Lung (tissue), 12 donors: ENCODE measurements around the gene SLC46A2. TPM values are rescaled to one million over a fixed set of nuclear protein-coding genes. Genes with fewer than 3 reads are reported as not detected.

ENCODE experiments used
- ATAC-seq: fragments of 200-7000 bp; cut with Tn5 transposase; one replicate; pipeline ENCODE4 v1.9.1; 2020; ENCODE audit warnings: moderate number of reproducible peaks; ENCODE audit not compliant: insufficient read depth, low FRiP score
- DNase-seq, 3 donors: peaks; one replicate each; pipeline ENCODE4 v3.0.0-alpha.2; 2013 to 2017
- H3K27ac ChIP-seq, 2 donors: one replicate each; pipeline ENCODE4 v1.5.1; 2013; ENCODE audit warnings: mild to moderate bottlenecking in 2 of 2, moderate library complexity in 2 of 2, control low read depth in 1 of 2, inconsistent platforms in 1 of 2, low read depth in 1 of 2, low read length in 1 of 2
- H3K27me3 ChIP-seq, 3 donors: one replicate each; pipeline ENCODE4 v1.5.1; 2013; ENCODE audit warnings: low read length in 2 of 3; ENCODE audit not compliant: control insufficient read depth in 3 of 3, insufficient read depth in 3 of 3
- H3K36me3 ChIP-seq, 4 donors: one replicate each; pipeline ENCODE4 v1.5.1; 2013; ENCODE audit warnings: low read length in 4 of 4, mild to moderate bottlenecking in 1 of 4, moderate library complexity in 1 of 4; ENCODE audit not compliant: control insufficient read depth in 4 of 4, insufficient read depth in 4 of 4
- H3K4me1 ChIP-seq, 5 donors: one replicate each; pipeline ENCODE4 v1.5.1; 2013; ENCODE audit warnings: low read length in 5 of 5, mild to moderate bottlenecking in 2 of 5, moderate library complexity in 1 of 5; ENCODE audit not compliant: control insufficient read depth in 5 of 5, insufficient read depth in 5 of 5
- H3K4me3 ChIP-seq: one replicate; pipeline ENCODE4 v1.5.1; 2013; ENCODE audit warnings: mild to moderate bottlenecking, control low read depth, moderate library complexity
- H3K9ac ChIP-seq, 2 donors: one replicate each; pipeline ENCODE4 v1.5.1; 2013; ENCODE audit warnings: low read length in 2 of 2, control low read depth in 1 of 2; ENCODE audit not compliant: insufficient read depth in 1 of 2
- H3K9me3 ChIP-seq, 4 donors: one replicate each; pipeline ENCODE4 v1.5.1; 2013; ENCODE audit warnings: low read length in 3 of 4, mild to moderate bottlenecking in 1 of 4, moderate library complexity in 1 of 4; ENCODE audit not compliant: control insufficient read depth in 4 of 4, insufficient read depth in 3 of 4
- WGBS, 2 donors: extraction: QIAGEN DNeasy Blood & Tissue Kit; methylation state at CpG; one replicate each; pipeline ENCODE4 v1.1.7; 2013; 5-methylcytosine and 5-hydroxymethylcytosine counted together
- polyA plus RNA-seq, 2 donors: library from polyadenylated mRNA; stranded (reverse); fragments of 200-250 nt; gene quantifications; one replicate each; pipeline ENCODE4 v1.2.1, GENCODE V29; 2013
- total RNA-seq, 2 donors: library from RNA; depleted of rRNA in 1 of 2; stranded (reverse); fragments of >200 nt in 1 of 2; gene quantifications; one replicate each; pipeline ENCODE4 v1.2.1, GENCODE V29; 2014 to 2021
- TF ChIP-seq, protein P1 (sequence below): IDR thresholded peaks from 2 replicates; pipeline ENCODE4 v1.5.1; 2012; ENCODE audit warnings: mild to moderate bottlenecking; ENCODE audit errors: control extremely low read depth, extremely low read depth
- donor health status: control.
- donor health status: control.
- donor health status: Bipolar disorder and iron deficiency.
- donor health status: healthy.
- donor health status: DM: yes; HTN: yes; CAD: no.

SLC46A2 gene
- total and polyA plus RNA-seq, 4 donors = 0.20 to 18.5 (median 13.6) TPM

DNA sequence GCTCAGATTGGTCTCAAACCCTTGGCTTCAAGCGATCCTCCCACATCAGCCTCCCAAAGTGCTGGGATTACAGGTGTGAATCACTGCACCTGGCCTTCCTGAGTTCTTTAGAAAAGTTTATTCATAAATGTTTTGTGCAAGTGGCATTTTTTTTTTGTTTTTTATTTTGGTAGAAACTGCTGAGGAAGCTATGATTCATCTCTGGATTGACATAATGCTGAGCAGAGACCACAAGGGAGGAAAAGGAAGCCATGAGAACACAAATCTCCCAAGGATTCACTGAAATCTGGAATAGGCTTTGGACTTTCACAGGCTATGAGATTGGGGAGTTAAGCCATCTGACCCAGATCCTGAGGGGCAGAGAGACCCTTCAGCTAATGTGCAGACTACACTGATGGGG is 3.4 kb upstream of the SLC46A2 start:
- WGBS, 2 donors = 83 to 95% methylated on average over 1 of the region's 1 CpG
- no peak for ATAC-seq
- peaks cover 0 to 12% (median 0%) of the 10 kb centered on the region in 5 donors for H3K4me1 ChIP-seq

DNA sequence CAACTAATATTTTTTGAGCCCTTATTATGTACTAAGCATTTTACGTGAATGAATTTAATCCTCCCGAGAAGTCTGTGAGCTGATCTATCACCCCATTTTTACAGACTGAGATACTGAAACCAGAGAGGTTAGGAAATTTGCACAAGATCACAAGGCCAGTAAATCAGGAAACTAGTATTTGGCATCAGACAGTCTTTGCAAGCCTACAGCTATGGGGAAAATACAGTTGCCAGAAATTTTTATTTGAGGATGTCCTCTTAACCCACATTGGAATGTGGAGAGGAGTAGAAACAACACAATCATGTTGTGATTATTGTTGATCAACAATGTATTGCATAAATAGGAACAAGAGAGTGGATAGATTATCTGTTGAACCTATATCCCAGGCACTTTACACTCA is 2.3 kb upstream of the SLC46A2 start:
- WGBS, 2 donors = 90 to 91% methylated on average over 2 of the region's 2 CpGs
- ATAC-seq = no peak
- DNase-seq = no peak
- peaks cover 0 to 12% (median 0%) of the 10 kb centered on the region in 5 donors for H3K4me1 ChIP-seq
- TF ChIP-seq, protein P1, sequence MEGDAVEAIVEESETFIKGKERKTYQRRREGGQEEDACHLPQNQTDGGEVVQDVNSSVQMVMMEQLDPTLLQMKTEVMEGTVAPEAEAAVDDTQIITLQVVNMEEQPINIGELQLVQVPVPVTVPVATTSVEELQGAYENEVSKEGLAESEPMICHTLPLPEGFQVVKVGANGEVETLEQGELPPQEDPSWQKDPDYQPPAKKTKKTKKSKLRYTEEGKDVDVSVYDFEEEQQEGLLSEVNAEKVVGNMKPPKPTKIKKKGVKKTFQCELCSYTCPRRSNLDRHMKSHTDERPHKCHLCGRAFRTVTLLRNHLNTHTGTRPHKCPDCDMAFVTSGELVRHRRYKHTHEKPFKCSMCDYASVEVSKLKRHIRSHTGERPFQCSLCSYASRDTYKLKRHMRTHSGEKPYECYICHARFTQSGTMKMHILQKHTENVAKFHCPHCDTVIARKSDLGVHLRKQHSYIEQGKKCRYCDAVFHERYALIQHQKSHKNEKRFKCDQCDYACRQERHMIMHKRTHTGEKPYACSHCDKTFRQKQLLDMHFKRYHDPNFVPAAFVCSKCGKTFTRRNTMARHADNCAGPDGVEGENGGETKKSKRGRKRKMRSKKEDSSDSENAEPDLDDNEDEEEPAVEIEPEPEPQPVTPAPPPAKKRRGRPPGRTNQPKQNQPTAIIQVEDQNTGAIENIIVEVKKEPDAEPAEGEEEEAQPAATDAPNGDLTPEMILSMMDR = no peak
- H3K9ac ChIP-seq = no peak overlapping the region
- H3K27ac ChIP-seq = no peak overlapping the region
- H3K4me3 ChIP-seq = no peak overlapping the region
- H3K36me3 ChIP-seq = no peaks in the 10 kb centered on the region
- peaks cover 0 to 11% (median 3%) of the 10 kb centered on the region in 3 donors for H3K27me3 ChIP-seq
- peaks cover 0 to 4% (median 0%) of the 10 kb centered on the region in 4 donors for H3K9me3 ChIP-seq

More for the DNA sequence above, 3.4 kb upstream of the SLC46A2 start:
- H3K27me3 ChIP-seq = peaks cover 0 to 13% (median 6%) of the 10 kb centered on the region in 3 donors
- H3K4me3 ChIP-seq = no peak overlapping the region
- H3K9ac ChIP-seq = no peak overlapping the region
- peak overlapping the region in 1 of 2 donors; percentile 67 for H3K27ac ChIP-seq
- peaks cover 0 to 4% (median 0%) of the 10 kb centered on the region in 4 donors for H3K9me3 ChIP-seq
- no peaks in the 10 kb centered on the region for H3K36me3 ChIP-seq
- TF ChIP-seq, protein P1 = no peak
- DNase-seq = no peak

DNA sequence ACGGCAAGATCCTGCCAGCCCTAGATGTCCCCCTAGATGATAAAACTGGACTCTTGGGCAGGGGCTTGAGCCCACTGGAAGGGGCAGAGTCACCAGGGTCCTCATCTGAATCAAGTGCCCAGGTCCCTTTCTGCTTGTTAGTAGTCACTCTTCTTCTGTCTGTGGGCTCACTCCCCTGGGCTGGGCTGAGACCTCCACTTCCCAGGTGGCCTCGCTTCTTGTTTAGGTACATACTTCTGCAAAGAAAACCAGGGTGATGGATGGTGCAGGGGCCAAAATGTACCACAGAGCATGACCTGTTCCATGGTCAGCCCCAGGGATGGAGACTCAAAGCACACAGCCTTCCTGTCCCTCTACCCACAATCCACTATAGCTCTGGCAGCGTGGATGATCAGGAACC is 845 bp upstream of the SLC46A2 start:
- no peak overlapping the region for H3K27ac ChIP-seq

More for the DNA sequence above, 845 bp upstream of the SLC46A2 start:
- DNase-seq (no peak), ATAC-seq (no peak)
- H3K9me3 ChIP-seq = peaks cover 0 to 4% (median 0%) of the 10 kb centered on the region in 4 donors
- WGBS, 2 donors = 93 to 98% methylated on average over 3 of the region's 3 CpGs
- TF ChIP-seq, protein P1 = no peak
- H3K4me1 ChIP-seq = peaks cover 0 to 12% (median 0%) of the 10 kb centered on the region in 5 donors
- H3K4me3 ChIP-seq = no peak overlapping the region
- peaks cover 0 to 11% (median 3%) of the 10 kb centered on the region in 3 donors for H3K27me3 ChIP-seq
- no peak overlapping the region for H3K9ac ChIP-seq
- no peaks in the 10 kb centered on the region for H3K36me3 ChIP-seq
